Cardiac septum (tissue), 1 donor: ENCODE results near the gene CRYBG3. TPM values are rescaled to one million over a fixed set of nuclear protein-coding genes. Genes with fewer than 3 reads are reported as not detected.

Source experiments
- DNase-seq: peaks from one replicate; pipeline ENCODE4 v3.0.0-alpha.2; 2020; ENCODE audit warnings: low spot score
- intact Hi-C: fragments of 100-400 bp; cut with DNase I; formaldehyde crosslinking; loops from one replicate; pipeline ENCODE4 v1.14.0; 2022
- total RNA-seq: library from RNA; stranded (reverse); fragmentation: NEBNext Ultra II Directional; extraction: Animal tissue kit (Norgen Biotek cat#: 25700); gene quantifications from one replicate; pipeline ENCODE4 v1.2.1, GENCODE V29; 2021
- donor health status: DM: no; HTN: no; CAD: no.

Gene CRYBG3
- total RNA-seq, 1 donor from 2014 or later: 38.2 TPM

GRCh38 chr3:97960993-97961766 lies 139.4 kb downstream of the CRYBG3 start:
- intact Hi-C loops: no loop called here
- no peak for DNase-seq

GRCh38 chr3:97967966-97968365 lies 146.2 kb downstream of the CRYBG3 start:
- DNase-seq: no peak
- intact Hi-C loops: loop anchor here (5.0 kb wide), 1 partner anchor 54 kb away; no protein-coding TSS in a partner anchor

GRCh38 chr3:97968376-97968775 lies 146.6 kb downstream of the CRYBG3 start:
- no peak for DNase-seq
- intact Hi-C loops: loop anchor here (5.0 kb wide), 1 partner anchor 54 kb away; no protein-coding TSS in a partner anchor

GRCh38 chr3:97969541-97969940 lies 147.7 kb downstream of the CRYBG3 start:
- intact Hi-C loops: loop anchor here (5.0 kb wide), 1 partner anchor 53 kb away; no protein-coding TSS in a partner anchor

GRCh38 chr3:97970156-97970555 lies 148.3 kb downstream of the CRYBG3 start:
- intact Hi-C loops: loop anchor here (5.0 kb wide), 2 partner anchors 68 to 148 kb away; partner anchors contain the start of gene CRYBG3
- DNase-seq: no peak

More at GRCh38 chr3:97969541-97969940, 147.7 kb downstream of the CRYBG3 start:
- DNase-seq: no peak

GRCh38 chr3:97970956-97971620 lies 149.3 kb downstream of the CRYBG3 start:
- intact Hi-C loops: loop anchor here (5.0 kb wide), 2 partner anchors 69 to 149 kb away; partner anchors contain the start of gene CRYBG3
- no peak for DNase-seq

- intact Hi-C loops: loop anchor here (5.0 kb wide), 2 partner anchors 70 to 150 kb away; partner anchors contain the start of gene CRYBG3
- peak; percentile 84 for DNase-seq
These were observed 150.1 kb downstream of the CRYBG3 start, which contains the start of gene RIOX2 for GRCh38 chr3:97971679-97972567. RIOX2 (minus strand) TSS chr3:97972431; CDS start chr3:97967593, 4,838 bp downstream.

GRCh38 chr3:97972976-97973375 lies 151.2 kb downstream of the CRYBG3 start:
- intact Hi-C loops: loop anchor here (5.0 kb wide), 2 partner anchors 71 to 151 kb away; partner anchors contain the start of gene CRYBG3

GRCh38 chr3:97974996-97975395 lies 153.2 kb downstream of the CRYBG3 start:
- intact Hi-C loops: loop anchor here (5.0 kb wide), 3 partner anchors 73 to 183 kb away; partner anchors contain the start of gene CRYBG3
- no peak for DNase-seq

More at GRCh38 chr3:97972976-97973375, 151.2 kb downstream of the CRYBG3 start:
- DNase-seq: no peak

- intact Hi-C loops: loop anchor here (5.0 kb wide), 1 partner anchor 183 kb away; no protein-coding TSS in a partner anchor
- no peak for DNase-seq
These were observed 153.7 kb downstream of the CRYBG3 start for GRCh38 chr3:97975466-97975865.

GRCh38 chr3:97979610-97980009 lies 157.8 kb downstream of the CRYBG3 start:
- intact Hi-C loops: loop anchor here (5.0 kb wide), 1 partner anchor 187 kb away; no protein-coding TSS in a partner anchor
- DNase-seq: no peak

- no peak for DNase-seq
- intact Hi-C loops: no loop called here
These were observed 160.1 kb downstream of the CRYBG3 start for GRCh38 chr3:97981886-97982285.

- intact Hi-C loops: no loop called here
- DNase-seq: no peak
These were observed 162.2 kb downstream of the CRYBG3 start for GRCh38 chr3:97983933-97984491.

- DNase-seq: no peak
- intact Hi-C loops: no loop called here
These were observed 165.5 kb downstream of the CRYBG3 start for GRCh38 chr3:97987306-97987705.

- DNase-seq: no peak
- intact Hi-C loops: no loop called here
These were observed 167.2 kb downstream of the CRYBG3 start for GRCh38 chr3:97988784-97989568.

- intact Hi-C loops: no loop called here
- no peak for DNase-seq
These were observed 168.9 kb downstream of the CRYBG3 start for GRCh38 chr3:97990624-97991292.

GRCh38 chr3:97991293-97991682 lies 169.5 kb downstream of the CRYBG3 start:
- no peak for DNase-seq
- intact Hi-C loops: no loop called here
